GM18907 (cell line): Measurements from ENCODE around the gene FAM181B.
"Not testable (repeated sequence)": the region's sequence is repeated elsewhere in the genome, so short reads cannot be mapped to it uniquely, and the experiment has no call there.

Experiments used
- ATAC-seq: cut with Tn5 transposase; IDR thresholded peaks from one replicate; pipeline ENCODE4 v1.9.1; 2021; ENCODE audit warnings: mild to moderate bottlenecking, moderate library complexity; ENCODE audit not compliant: unreplicated experiment

The FAM181B gene

DNA sequence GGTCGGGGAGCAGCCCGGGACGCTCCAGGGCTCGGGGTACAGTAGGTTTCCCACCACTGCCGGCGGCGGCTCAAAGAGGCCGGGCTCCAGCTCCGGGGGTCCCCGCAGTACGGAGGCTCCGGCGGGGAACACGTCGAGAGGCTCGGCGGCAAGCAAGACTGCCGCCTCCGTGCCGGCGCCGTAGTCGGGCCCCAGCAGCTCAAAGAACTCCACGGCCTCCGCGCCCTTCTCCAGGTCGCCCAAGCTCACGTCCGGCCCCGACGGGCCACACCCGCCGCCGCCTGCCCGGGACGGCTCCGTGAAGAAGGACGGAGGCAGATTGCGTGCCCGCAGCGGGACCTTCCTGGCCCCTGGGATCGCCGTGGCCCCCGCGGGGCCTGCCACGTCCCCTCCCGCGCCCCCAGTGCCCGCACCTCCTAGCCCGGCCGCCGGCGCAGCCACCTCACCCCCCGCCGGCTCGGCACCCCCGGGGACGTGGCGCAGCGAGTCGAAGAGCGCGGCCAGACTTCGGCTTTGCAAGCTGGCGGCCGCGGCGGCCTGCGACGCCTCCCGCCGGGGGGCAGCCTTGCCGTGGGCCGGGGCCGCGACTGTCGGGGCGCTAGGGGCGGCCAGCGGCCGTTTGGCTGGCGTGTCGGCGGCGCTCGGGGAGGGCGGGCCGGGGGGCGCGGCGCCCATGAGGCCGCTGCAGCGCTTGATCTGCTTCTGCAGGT lies 775 bp downstream of the FAM181B start:
- ATAC-seq, result no peak

GRCh38 chr11:82732348-82732733 lies 1.3 kb downstream of the FAM181B start:
- ATAC-seq, result no peak

DNA sequence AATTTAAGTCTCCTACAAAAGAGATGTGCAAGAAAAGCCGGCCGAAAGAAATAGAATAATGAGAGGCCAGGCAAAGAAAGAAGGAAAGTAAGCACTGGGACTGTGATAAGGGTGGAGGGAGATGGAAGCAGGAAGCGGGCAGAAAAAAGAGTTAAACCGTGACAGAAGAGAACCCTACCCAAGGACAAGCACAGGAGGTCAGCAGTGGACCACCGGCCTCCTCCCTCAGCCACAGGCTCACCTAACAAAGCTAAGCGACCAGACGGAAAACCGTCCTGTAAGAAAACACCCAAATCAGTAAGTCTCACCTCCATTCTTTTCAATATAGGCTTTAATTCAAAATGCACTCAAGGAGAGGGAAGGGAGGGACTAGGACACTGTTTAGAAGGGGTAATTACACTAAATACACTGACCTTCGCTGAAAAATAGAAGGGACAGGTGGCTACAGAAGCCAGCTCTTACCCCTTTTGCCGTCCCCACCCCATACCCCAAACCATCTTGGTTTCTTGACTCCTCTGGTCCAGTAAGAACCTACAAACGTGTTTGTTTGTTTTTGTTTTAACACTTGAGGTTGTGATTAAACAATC lies 1.9 kb downstream of the FAM181B start:
- no peak for ATAC-seq

DNA sequence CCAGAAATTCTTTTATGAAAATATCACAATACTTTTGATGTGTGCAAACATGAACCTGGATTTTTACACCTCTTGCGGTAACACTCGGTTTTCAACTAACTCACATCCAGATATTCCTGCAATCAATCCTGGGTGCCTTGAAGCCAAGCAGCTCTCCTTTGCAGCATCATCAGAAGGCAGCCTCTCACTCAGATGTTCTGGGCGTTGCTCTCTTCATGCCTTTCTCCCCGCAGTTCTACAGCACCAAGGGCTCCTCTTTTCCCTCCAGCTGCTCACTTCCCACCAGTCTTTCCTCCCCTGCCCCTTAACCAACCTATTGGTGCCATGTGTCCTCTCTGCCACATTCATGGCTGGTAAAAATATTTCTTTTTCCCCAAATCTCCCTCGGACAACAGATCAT lies 2.9 kb downstream of the FAM181B start:
- ATAC-seq, result no peak

GRCh38 chr11:82730286-82730685 lies 3.4 kb downstream of the FAM181B start:
- ATAC-seq, result no peak

- ATAC-seq, result no peak
Observed at GRCh38 chr11:82724026-82724425, 9.6 kb downstream of the FAM181B start.

GRCh38 chr11:82722231-82722630 lies 11.4 kb downstream of the FAM181B start:
- no peak for ATAC-seq

- ATAC-seq, result no peak
Observed at GRCh38 chr11:82720267-82721065, 13.2 kb downstream of the FAM181B start.

- no peak for ATAC-seq
Observed at GRCh38 chr11:82719361-82720105, 14.1 kb downstream of the FAM181B start.

DNA sequence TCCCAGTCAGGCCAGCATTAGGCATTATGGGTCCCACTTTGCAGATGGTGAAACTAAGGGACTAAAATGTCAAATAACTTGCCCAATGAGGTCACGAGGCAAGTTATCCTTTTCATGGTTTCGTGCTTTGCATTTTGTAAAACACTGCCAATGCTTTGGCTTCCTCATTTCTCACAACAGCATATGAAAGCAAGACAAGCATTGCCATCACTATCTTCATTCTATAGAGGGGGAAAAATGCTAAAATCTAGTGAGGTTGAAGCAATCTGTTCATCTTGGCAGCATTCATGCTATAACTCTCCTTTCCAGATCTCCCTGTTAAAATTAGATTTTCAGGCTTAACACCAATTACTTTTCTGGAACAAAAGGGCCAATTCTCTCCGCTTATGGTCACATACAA lies 14.8 kb downstream of the FAM181B start:
- no peak for ATAC-seq

GRCh38 chr11:82718307-82718706 lies 15.4 kb downstream of the FAM181B start:
- peak; percentile 58 for ATAC-seq

DNA sequence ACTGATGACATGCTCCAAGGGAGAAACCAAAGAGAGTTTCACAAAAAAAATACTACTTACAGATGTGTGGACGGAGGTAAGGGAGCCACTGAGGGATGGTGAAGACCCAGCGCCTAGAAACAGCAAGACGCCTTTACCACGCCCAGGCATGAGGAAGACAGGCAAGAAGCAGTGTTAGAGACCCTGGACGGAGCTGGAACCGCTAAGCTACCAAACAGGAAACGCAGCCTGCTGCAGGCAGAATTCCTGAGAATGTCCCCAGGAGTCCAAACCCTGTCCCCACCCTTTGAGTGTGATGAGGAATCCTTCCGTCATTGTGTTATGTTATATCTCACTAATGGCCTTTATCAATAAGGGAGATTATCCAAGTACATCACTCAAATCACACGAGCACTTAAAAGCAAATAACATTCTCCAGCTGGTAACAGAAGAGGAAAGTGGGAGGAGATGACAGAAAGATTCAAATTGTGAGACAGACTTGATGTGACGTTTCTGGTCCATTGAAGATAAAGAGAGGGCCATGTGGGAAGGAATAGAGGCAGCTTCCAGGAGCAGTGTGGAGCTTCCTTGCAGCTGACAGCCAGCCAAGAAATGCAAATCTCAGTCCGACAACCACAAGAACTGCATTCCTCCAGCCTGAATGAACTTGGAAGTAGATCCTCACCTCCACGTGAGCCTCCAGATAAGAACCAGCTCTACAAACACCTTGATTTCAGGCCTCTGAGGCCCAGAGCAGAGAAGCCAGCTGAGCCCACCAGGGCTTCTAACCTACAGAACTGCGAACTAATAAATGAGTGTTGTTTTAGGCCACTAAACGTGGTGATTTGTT lies 19.1 kb downstream of the FAM181B start:
- no peak for ATAC-seq

DNA sequence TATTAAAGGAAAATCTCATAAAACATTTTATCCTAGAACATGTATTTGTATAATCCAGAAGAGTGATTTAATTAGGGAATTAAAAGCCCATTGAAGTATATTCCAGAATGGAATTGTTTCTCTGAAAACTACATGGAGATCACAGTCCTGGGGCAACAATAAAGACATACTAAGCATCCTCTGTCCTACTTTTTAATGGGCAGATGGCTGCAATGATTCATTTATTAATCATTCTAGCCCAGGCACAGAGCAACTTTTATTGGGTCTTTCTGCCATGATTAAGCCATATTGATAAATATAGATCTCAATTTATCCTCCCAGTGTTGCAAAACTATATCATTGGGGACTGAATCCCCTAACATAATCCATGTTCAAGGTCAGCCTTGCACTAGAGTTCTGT lies 22.0 kb downstream of the FAM181B start:
- no peak for ATAC-seq

DNA sequence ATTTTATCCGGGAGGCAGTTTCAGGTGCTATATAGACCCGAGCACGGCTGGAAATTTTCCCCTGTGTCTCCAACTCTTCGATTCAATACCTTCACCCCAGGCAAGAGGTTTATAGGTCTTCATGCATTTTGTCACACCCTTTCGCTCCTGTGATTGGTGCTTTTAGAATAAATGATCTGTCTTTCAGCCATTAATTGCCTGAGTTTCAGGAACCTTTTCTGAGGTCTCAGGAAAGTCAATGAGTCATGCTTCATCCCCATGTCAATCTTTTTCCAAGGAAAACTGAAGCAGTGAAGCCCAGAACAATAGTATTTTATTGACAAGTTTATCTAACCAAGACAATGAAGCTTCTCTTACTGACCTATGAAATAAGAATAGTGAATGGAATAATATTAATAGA lies 29.9 kb downstream of the FAM181B start:
- ATAC-seq, result no peak

DNA sequence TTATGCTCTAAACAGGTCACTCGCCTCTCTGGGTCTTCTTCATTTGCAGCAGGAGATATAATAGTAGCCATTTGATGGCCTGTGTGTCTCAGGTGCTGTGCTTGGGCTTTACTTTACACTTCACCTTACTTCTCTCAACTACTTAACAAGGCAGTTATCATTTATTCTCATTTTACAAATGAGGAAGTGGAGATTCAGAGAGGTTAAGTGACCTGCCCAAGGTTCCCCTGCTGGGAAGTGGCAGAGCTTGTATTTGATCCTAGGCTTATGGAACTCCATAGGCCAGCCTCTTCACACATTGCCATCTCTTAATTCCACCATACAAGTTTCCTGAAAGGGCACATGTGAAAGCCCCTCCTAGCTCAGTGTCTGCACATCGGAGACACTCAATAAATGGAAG lies 30.4 kb downstream of the FAM181B start:
- ATAC-seq, result no peak

DNA sequence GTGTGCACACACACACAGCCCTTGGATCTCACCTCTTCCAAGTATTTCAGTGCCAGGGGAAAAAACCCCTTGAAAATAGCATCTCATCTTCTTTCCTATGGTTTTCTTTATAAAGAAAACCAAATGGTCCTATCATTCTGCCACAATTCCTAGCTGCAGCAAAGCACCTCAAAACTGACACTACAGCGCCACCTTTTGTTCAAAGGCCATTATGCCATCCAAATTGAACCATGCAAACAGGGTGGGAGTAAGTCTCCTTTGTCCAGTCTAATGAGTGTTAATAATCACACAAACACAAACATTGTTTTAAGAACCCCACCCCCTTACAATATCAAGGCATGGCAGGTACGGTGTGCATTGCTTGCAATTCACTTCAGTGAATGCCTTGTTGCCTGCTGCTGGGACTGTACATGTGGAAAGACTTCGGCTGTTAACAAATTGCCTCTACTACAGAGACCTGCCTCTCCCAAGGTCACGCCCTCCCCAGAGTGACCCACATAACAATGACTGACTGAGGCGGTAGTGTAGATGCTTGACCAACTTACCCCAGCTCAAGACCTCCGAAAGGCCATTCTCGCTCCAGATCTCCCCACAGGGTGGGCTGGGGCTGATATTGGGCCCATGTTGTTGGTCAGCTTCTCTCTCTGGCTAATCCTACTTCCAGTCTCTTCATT lies 31.7 kb downstream of the FAM181B start:
- ATAC-seq, result peak; percentile 67

- ATAC-seq, result no peak
Observed at GRCh38 chr11:82698576-82699352, 34.9 kb downstream of the FAM181B start.

GRCh38 chr11:82692981-82693380 lies 40.7 kb downstream of the FAM181B start:
- ATAC-seq, result no peak

DNA sequence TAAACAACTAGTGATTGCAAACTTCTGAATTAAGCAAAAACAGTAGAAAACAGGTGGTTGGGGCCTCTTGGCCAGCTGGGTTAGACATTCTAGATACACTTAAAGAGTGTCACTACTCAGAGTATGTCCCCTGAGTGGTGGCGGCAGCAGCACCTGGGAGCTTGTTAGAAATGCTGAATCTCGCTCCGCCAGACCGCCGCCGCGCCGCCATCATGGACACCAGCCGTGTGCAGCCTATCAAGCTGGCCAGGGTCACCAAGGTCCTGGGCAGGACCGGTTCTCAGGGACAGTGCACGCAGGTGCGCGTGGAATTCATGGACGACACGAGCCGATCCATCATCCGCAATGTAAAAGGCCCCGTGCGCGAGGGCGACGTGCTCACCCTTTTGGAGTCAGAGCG lies 44.3 kb downstream of the FAM181B start:
- ATAC-seq, result not testable (repeated sequence)
